Activated naive CD8-positive, alpha-beta T cell treated with anti-CD3 and anti-CD28 coated beads, Interleukin-2, amount 50 U/mL, for 16 hours (primary cell): Measurements from ENCODE around the gene MN1.

Experiments used
- DNase-seq: peaks from one replicate; pipeline ENCODE4 v3.0.0-alpha.2; 2020; ENCODE audit warnings: low read depth, low spot score

MN1 gene

GRCh38 chr22:27716074-27716473 is 85.5 kb downstream of the MN1 start:
- no peak for DNase-seq

DNA sequence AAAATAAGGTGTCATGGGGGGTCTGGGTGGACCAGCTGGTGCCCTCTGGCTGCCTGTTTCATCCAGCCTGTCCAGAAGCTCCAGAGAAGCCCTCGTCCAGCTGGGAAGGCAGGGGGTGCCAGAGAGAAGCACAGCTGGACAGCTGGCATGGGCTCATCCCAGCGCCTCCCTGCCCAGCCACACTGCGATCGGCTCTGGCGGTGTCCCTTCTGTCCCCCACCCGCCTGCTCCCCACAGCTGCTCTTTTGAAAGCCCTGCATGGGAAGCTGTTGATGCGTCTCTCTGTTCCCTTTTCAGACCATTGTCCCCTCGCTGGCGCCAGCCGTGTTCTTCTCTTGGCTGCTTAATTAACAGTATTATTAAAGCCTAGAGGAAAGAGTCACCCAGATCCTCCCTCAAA is 86.5 kb downstream of the MN1 start:
- DNase-seq = no peak

- DNase-seq = no peak
Observed at GRCh38 chr22:27714068-27714467, 87.5 kb downstream of the MN1 start.

DNA sequence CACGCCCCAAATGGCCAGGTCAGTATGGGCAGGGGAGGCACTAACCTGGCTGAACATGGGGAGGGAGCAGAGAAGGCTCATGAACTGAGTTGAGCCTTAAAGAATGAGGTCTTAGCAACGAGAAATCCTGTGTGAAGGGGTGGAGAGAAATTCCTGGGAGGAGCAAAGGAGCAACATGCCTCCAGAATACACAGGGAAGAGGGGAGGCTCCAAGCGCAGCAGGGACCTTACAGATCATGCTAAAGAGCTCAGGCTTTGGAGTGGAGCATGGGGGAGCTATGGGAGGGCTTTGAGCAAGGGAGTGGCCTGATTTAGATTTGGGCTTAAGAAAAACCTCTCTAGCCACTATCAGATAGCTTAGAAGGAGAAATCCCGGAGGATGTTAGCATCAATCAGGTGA is 88.1 kb downstream of the MN1 start:
- no peak for DNase-seq

DNA sequence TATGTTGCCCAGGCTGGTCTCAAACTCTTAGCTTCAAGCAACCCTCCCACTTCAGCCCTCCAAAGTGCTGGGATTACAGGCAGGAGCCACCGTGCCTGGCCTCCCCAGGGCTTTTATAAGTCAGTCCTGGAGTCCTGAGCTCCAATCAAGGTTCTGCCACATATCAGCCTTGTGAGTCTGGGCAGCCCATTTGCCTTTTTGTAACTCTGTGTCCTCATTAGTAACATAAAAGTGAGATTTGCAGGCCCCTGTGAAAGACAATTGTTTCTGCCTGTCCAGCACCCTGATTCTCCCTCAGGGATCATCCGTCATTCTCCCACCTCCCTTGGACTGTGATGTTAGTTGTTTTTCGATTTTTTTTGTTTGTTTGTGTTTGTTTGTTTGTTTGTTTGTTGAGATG is 89.8 kb downstream of the MN1 start:
- no peak for DNase-seq

DNA sequence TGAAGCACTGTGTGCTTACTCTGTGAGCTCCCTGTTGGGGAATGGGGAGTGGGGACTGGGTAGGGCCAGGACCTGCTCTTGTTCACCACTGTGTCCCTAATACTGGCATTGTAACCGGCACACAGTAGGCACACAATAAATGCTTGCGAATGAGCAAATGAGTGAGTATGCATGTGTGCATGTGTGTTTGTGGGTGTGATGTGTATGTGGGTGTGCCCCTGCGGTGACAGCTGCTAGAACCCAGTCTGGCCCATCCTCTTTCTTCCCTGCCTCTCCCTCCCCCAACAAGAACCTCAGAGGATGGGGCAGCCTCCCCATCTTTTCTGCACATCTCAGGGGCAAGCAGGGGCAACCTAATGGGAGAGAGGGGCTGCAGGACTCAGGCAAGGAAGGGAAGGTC is 90.5 kb downstream of the MN1 start:
- DNase-seq = no peak

DNA sequence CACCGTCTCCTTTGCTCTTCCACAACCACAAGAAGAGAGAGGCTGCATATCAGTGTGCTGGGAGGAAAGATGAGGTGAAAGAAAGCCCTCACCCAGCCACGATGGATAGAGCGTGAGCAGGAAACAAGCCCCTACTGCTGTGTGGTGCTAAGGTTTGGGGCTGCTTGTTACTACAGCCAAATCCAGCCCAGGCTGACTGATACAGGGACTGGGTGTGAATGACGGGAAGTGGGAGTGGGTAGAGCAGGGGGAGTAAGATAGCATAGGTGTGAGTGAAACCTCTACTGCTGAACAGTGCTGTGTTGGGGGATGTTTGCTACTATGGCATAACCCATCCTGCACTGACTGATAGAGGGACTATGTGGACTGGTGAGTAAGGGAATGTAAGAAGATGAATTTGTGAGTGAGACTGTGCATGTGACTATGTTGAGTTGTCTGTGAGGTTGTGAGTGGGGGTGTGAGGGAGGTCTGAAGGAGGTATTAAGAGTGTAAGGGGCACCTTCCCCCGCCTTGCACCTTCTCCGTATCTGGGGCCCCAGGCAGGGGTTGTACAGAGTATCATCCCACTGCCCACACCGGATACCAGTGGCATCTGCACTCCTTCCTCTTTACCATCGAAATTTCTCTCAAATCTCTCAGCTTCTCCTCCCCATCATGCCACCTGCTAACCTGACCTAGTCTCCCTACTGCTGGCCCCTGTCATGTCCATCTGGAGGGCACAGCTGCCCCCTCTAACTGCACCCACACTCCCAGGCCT is 91.5 kb downstream of the MN1 start:
- DNase-seq = no peak

DNA sequence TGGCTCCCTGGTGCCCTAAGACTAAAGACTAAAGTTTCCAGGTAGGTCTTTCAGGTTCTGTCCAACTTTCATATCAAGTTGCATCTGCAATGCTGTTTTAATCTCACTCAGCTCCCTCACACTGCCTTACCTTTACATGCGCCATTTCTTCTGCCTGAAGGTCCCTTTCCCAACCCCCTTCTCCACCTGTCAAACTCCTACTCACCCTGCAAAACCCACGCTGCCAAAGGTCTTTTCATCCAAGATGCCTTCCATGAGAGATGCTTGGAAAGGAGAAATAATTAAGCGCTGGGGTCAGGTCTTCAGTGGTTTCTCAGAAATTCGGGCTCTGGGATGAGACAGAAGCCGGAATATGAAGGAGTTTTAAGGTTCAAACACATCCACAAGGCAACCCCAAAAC is 95.1 kb downstream of the MN1 start:
- DNase-seq = no peak

DNA sequence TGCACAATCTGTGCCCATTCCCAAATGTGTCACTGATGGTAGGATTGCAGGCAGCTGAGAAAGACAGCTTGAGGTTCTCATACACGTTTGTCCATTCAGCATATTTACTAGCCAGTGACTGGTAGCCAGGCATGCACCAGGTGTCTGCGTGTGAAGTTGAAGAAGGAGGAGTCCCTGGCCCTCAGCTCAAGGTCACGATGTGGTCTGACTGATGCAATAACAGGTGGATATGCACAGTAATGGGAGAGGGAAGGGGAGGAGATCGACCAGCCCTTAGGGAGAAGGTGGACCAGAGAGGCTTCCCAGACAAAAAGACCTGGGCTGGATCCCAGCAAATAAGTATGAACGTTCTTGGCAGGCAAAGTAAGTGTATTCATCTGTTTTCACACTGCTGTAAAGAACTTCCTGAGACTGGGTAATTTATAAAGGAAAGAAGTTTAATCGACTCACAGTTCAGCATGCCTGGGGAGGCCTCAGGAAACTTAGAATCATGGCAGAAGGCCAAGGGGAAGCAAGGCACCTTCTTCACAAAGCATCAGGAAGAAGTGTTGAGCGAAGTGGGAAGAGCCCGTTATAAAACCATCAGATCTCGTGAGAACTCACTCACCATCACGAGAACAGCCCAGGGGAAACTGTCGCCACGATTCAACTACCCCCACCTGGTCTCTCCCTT is 96.0 kb downstream of the MN1 start:
- no peak for DNase-seq

DNA sequence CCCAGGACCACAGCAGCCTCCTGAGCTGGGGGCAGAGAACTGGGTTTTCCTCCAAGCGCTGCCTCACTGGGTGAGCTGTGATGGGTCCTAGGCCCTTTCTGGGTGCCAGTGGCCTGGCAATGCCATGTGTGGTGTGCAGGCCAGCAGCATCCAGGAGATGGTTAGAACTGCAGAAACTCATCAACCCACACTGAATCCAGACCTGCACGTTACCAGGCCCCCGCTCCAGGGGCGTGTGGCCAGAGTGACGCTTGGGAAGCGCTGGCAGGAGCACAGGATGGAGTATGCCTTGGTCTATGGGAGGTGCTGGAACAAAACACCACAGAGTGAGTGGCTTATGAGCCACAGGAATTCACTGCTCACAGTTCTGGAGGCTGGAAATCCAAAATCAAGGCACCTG is 97.0 kb downstream of the MN1 start:
- no peak for DNase-seq

DNA sequence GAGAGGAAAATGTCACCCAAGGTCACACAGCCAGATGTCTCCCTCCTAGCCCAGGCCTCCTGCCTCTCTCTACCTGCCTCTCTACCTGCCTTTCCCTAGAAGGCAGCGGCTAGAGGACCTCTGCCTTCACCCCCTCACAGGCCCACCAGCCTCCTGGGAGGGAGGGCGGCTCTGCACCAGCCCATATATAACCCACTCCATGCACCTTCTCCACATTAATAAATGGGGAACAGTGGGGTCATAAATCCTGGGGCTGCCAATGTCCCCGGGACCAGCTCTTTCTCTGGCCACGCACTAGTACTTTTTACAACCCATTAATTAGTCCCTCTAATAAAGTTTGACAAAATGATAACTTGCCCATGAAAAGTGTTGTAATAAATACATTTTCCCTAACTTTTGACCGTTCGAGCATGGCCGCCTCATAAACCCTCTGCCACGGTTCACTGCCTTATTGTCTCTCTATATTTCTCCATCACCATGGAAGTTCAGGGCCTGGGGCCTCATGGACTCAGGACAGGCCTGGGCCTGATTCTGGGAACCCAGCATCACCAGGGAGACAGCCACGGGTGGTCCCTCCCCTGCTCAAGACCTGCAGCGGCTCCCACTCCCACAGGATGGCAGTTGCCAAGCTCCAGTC is 102.1 kb downstream of the MN1 start:
- DNase-seq = no peak

- no peak for DNase-seq
Observed at GRCh38 chr22:27698813-27699212, 102.7 kb downstream of the MN1 start.
